ENCODE results near the gene BABAM2.
A peak's percentile ranks its signal among the peaks of the same experiment; 100 is the strongest.

The BABAM2 gene

GRCh38 chr2:28085201-28085600 is 194.7 kb downstream of the BABAM2 start:
- H3K4me3 ChIP-seq (ENCODE audit: low read length): no peak overlapping the region
- H3K36me3 ChIP-seq (ENCODE audit: insufficient read depth, low read length): no peaks in the 10 kb centered on the region
- peaks cover 51% of the 10 kb centered on the region for H3K4me1 ChIP-seq (ENCODE audit: control insufficient read depth, insufficient read depth, low read length)
- H3K27me3 ChIP-seq (ENCODE audit: control insufficient read depth, insufficient read depth, low read length): no peaks in the 10 kb centered on the region
- H3K9me3 ChIP-seq (replicated peaks; ENCODE audit: low read length): no peaks in the 10 kb centered on the region
- no peak overlapping the region for H3K9ac ChIP-seq (ENCODE audit: low read depth, low read length)
- H3K4me2 ChIP-seq (ENCODE audit: low read length): no peak overlapping the region

DNA sequence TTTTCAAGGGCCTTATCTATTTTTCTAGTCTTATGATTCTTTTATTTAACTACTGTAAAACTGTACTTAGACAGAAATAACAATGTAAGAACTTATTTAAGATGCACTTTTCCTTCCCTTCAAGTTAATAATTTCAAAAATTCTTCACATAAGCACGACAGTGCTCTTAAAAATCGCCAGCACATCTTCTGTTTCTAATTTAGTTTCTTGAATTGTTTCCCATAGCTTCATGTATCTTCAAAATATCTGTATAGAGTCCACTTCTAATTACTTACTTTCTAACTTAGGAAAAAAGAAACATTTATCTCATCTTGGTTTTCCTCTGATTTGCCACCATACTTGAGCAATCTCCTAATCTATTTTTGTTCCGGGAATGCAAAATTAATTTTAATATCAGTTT is 196.1 kb downstream of the BABAM2 start:
- Histone ChIP-seq H3K27me3 (ENCODE audit: control insufficient read depth, insufficient read depth, low read length) (no peaks in the 10 kb centered on the region), H3K4me1 (ENCODE audit: control insufficient read depth, insufficient read depth, low read length) (peaks cover 38% of the 10 kb centered on the region), H3K4me3 (ENCODE audit: low read length) (no peak overlapping the region), H3K4me2 (ENCODE audit: low read length) (no peak overlapping the region), H3K36me3 (ENCODE audit: insufficient read depth, low read length) (no peaks in the 10 kb centered on the region), H3K9ac (ENCODE audit: low read depth, low read length) (no peak overlapping the region), H3K9me3 (replicated peaks; ENCODE audit: low read length) (no peaks in the 10 kb centered on the region)

GRCh38 chr2:28088970-28089369 is 198.4 kb downstream of the BABAM2 start:
- H3K9me3 ChIP-seq (replicated peaks; ENCODE audit: low read length): no peaks in the 10 kb centered on the region
- H3K36me3 ChIP-seq (ENCODE audit: insufficient read depth, low read length): no peaks in the 10 kb centered on the region
- H3K4me2 ChIP-seq (ENCODE audit: low read length): peak overlapping the region; percentile 67
- peak overlapping the region; percentile 36 for H3K4me3 ChIP-seq (ENCODE audit: low read length)
- peak overlapping the region; percentile 57 for H3K9ac ChIP-seq (ENCODE audit: low read depth, low read length)
- H3K27me3 ChIP-seq (ENCODE audit: control insufficient read depth, insufficient read depth, low read length): no peaks in the 10 kb centered on the region
- H3K4me1 ChIP-seq (ENCODE audit: control insufficient read depth, insufficient read depth, low read length): peaks cover 27% of the 10 kb centered on the region

DNA sequence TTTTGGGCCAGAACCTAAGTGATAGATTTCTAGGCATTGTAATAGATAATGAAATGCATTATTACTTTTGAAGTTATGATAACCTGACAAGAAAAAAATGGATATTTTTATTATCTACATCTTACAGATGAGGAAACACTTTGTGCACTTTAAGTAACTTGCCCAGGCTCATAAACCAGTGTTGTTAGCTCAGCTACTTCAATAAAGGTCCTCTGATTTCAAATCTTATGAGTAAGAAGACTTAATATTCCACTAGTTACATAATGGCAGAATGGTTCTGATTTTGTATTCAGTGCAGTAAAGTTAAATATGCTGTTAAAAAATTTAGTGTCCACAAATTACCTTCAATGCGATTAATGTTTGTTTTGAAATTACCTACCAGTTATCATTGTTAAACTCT is 199.0 kb downstream of the BABAM2 start:
- no peaks in the 10 kb centered on the region for H3K9me3 ChIP-seq (replicated peaks; ENCODE audit: low read length)
- H3K4me1 ChIP-seq (ENCODE audit: control insufficient read depth, insufficient read depth, low read length): peaks cover 25% of the 10 kb centered on the region
- no peaks in the 10 kb centered on the region for H3K36me3 ChIP-seq (ENCODE audit: insufficient read depth, low read length)
- peak overlapping the region; percentile 47 for H3K9ac ChIP-seq (ENCODE audit: low read depth, low read length)
- H3K27me3 ChIP-seq (ENCODE audit: control insufficient read depth, insufficient read depth, low read length): no peaks in the 10 kb centered on the region
- H3K4me2 ChIP-seq (ENCODE audit: low read length): peak overlapping the region; percentile 67
- peak overlapping the region; percentile 36 for H3K4me3 ChIP-seq (ENCODE audit: low read length)

GRCh38 chr2:28093308-28093707 is 202.8 kb downstream of the BABAM2 start:
- no peaks in the 10 kb centered on the region for H3K9me3 ChIP-seq (replicated peaks; ENCODE audit: low read length)
- no peaks in the 10 kb centered on the region for H3K36me3 ChIP-seq (ENCODE audit: insufficient read depth, low read length)
- H3K4me1 ChIP-seq (ENCODE audit: control insufficient read depth, insufficient read depth, low read length): peaks cover 35% of the 10 kb centered on the region
- no peak overlapping the region for H3K4me3 ChIP-seq (ENCODE audit: low read length)
- no peak overlapping the region for H3K9ac ChIP-seq (ENCODE audit: low read depth, low read length)
- no peak overlapping the region for H3K4me2 ChIP-seq (ENCODE audit: low read length)
- no peaks in the 10 kb centered on the region for H3K27me3 ChIP-seq (ENCODE audit: control insufficient read depth, insufficient read depth, low read length)

GRCh38 chr2:28093768-28094167 is 203.2 kb downstream of the BABAM2 start:
- H3K27me3 ChIP-seq (ENCODE audit: control insufficient read depth, insufficient read depth, low read length): no peaks in the 10 kb centered on the region
- H3K36me3 ChIP-seq (ENCODE audit: insufficient read depth, low read length): no peaks in the 10 kb centered on the region
- H3K4me1 ChIP-seq (ENCODE audit: control insufficient read depth, insufficient read depth, low read length): peaks cover 35% of the 10 kb centered on the region
- H3K9ac ChIP-seq (ENCODE audit: low read depth, low read length): no peak overlapping the region
- no peak overlapping the region for H3K4me3 ChIP-seq (ENCODE audit: low read length)
- H3K4me2 ChIP-seq (ENCODE audit: low read length): no peak overlapping the region
- no peaks in the 10 kb centered on the region for H3K9me3 ChIP-seq (replicated peaks; ENCODE audit: low read length)

GRCh38 chr2:28094739-28095138 is 204.2 kb downstream of the BABAM2 start:
- Histone ChIP-seq H3K9ac (ENCODE audit: low read depth, low read length) (no peak overlapping the region), H3K4me2 (ENCODE audit: low read length) (no peak overlapping the region), H3K27me3 (ENCODE audit: control insufficient read depth, insufficient read depth, low read length) (no peaks in the 10 kb centered on the region), H3K4me1 (ENCODE audit: control insufficient read depth, insufficient read depth, low read length) (peaks cover 34% of the 10 kb centered on the region), H3K4me3 (ENCODE audit: low read length) (no peak overlapping the region), H3K36me3 (ENCODE audit: insufficient read depth, low read length) (no peaks in the 10 kb centered on the region), H3K9me3 (replicated peaks; ENCODE audit: low read length) (no peaks in the 10 kb centered on the region)

DNA sequence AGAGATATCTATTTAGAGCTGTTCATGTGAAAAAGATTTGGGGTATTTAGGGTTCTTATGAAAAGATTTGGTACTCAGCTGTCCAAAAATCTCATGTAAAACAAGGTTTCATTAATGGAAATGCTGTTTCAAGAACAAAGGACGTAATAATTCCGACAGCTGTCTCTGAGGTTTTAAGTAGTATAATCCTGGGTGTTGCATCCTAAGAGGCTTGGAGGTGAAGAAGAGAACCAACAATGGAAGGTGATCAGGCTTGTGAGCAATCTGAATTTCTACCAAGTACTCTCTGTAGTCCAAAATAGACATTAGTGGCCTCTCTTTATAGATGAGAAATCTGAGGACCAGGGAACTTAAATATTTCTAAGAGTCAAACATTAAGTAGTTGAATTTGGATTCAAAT is 205.1 kb downstream of the BABAM2 start:
- Histone ChIP-seq H3K9me3 (replicated peaks; ENCODE audit: low read length) (no peaks in the 10 kb centered on the region), H3K4me1 (ENCODE audit: control insufficient read depth, insufficient read depth, low read length) (peaks cover 35% of the 10 kb centered on the region), H3K4me2 (ENCODE audit: low read length) (no peak overlapping the region), H3K36me3 (ENCODE audit: insufficient read depth, low read length) (no peaks in the 10 kb centered on the region), H3K27me3 (ENCODE audit: control insufficient read depth, insufficient read depth, low read length) (no peaks in the 10 kb centered on the region), H3K9ac (ENCODE audit: low read depth, low read length) (no peak overlapping the region), H3K4me3 (ENCODE audit: low read length) (no peak overlapping the region)

DNA sequence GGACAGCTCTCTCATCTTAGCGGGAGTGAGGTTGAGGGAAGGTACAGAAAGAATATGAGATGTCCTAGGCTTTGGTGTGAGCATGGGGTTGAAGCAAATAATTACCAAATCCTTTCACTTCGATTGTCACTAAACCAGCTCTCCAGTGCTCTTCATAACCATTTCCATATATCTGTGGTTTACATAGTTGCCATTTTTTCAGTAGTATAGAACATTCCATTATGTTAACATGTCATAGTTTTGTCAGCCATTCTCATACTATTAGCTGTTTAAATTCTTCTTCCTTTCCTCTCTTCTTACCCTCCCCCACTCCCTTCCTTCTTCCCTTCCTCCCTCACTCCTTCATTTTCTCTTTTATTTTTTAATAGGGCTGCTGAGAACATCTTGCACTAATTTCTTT is 205.9 kb downstream of the BABAM2 start:
- H3K36me3 ChIP-seq (ENCODE audit: insufficient read depth, low read length): no peaks in the 10 kb centered on the region
- H3K27me3 ChIP-seq (ENCODE audit: control insufficient read depth, insufficient read depth, low read length): no peaks in the 10 kb centered on the region
- peaks cover 43% of the 10 kb centered on the region for H3K4me1 ChIP-seq (ENCODE audit: control insufficient read depth, insufficient read depth, low read length)
- H3K9me3 ChIP-seq (replicated peaks; ENCODE audit: low read length): no peaks in the 10 kb centered on the region
- H3K4me3 ChIP-seq (ENCODE audit: low read length): no peak overlapping the region
- no peak overlapping the region for H3K4me2 ChIP-seq (ENCODE audit: low read length)
- H3K9ac ChIP-seq (ENCODE audit: low read depth, low read length): no peak overlapping the region

DNA sequence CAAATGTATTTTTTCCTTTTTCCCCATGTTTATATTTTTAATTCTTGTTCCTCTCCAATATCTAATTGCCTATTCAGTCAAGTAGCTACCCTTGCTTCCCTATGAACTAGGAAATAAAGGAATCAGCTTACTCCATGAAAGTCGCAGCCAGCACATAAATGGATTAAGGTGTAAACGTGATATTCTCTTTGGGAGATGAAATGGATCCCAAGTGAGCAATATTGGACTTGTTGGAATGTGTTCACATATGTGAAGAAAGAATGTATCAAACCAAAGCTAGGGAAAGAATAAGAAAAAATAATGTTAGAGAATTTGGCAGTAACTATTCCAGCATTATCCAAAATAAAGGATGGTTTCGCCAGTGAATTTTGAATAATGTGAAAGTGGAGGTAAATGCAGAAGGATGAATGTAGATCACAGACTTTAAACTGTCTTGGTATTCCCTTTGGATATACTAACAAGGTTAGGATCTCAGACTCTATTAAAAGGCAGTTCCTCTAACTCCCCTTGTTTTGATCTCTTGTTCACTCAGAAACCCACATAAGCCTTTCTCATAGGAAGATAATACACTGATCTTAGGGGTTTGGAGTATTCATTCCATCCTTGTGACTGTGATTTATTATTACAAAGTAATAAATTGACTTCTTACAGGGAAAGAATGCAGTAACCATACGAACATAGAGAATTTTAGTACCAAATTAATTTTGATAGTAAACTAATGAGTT is 208.1 kb downstream of the BABAM2 start:
- no peak overlapping the region for H3K4me3 ChIP-seq (ENCODE audit: low read length)

DNA sequence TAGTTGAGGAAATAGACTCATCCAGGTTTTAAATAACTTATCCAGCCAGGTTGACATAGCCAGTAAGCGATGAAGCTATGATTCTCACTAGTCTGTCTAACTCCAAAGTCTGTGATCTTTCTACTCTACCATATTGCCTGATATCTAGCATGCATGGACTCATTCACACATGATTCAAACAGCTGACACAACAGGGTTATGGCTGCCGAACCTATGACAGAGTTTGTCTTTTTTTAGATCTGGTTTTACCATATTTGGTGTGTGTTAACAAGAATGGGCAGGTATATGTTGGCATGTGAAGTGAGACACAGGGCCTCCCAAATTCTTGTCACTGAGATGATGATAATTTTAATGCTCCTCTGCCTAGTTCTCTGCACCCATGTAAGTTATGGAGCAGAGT is 210.6 kb downstream of the BABAM2 start:
- peak overlapping the region; percentile 66 for H3K4me2 ChIP-seq (ENCODE audit: low read length)
- peak overlapping the region; percentile 1 for H3K9ac ChIP-seq (ENCODE audit: low read depth, low read length)
- H3K9me3 ChIP-seq (replicated peaks; ENCODE audit: low read length): no peaks in the 10 kb centered on the region
- no peaks in the 10 kb centered on the region for H3K27me3 ChIP-seq (ENCODE audit: control insufficient read depth, insufficient read depth, low read length)
- peaks cover 62% of the 10 kb centered on the region for H3K4me1 ChIP-seq (ENCODE audit: control insufficient read depth, insufficient read depth, low read length)
- no peak overlapping the region for H3K4me3 ChIP-seq (ENCODE audit: low read length)
- no peaks in the 10 kb centered on the region for H3K36me3 ChIP-seq (ENCODE audit: insufficient read depth, low read length)

More for the DNA sequence above, 208.1 kb downstream of the BABAM2 start:
- Histone ChIP-seq H3K4me1 (ENCODE audit: control insufficient read depth, insufficient read depth, low read length) (peaks cover 65% of the 10 kb centered on the region), H3K9ac (ENCODE audit: low read depth, low read length) (no peak overlapping the region), H3K36me3 (ENCODE audit: insufficient read depth, low read length) (no peaks in the 10 kb centered on the region), H3K9me3 (replicated peaks; ENCODE audit: low read length) (no peaks in the 10 kb centered on the region), H3K4me2 (ENCODE audit: low read length) (peak overlapping the region; percentile 6), H3K27me3 (ENCODE audit: control insufficient read depth, insufficient read depth, low read length) (no peaks in the 10 kb centered on the region)

GRCh38 chr2:28101892-28102291 is 211.4 kb downstream of the BABAM2 start:
- Histone ChIP-seq H3K9ac (ENCODE audit: low read depth, low read length) (peak overlapping the region; percentile 52), H3K4me3 (ENCODE audit: low read length) (peak overlapping the region; percentile 14)

More at GRCh38 chr2:28101892-28102291, 211.4 kb downstream of the BABAM2 start:
- Histone ChIP-seq H3K27me3 (ENCODE audit: control insufficient read depth, insufficient read depth, low read length) (no peaks in the 10 kb centered on the region), H3K4me2 (ENCODE audit: low read length) (peak overlapping the region; percentile 66), H3K36me3 (ENCODE audit: insufficient read depth, low read length) (no peaks in the 10 kb centered on the region), H3K9me3 (replicated peaks; ENCODE audit: low read length) (no peaks in the 10 kb centered on the region), H3K4me1 (ENCODE audit: control insufficient read depth, insufficient read depth, low read length) (peaks cover 55% of the 10 kb centered on the region)
